B cell (primary cell): ENCODE results near the gene SLC27A5. TPM values are rescaled to one million over a fixed set of nuclear protein-coding genes. Genes with fewer than 3 reads are reported as not detected.

Experiments
- ATAC-seq: fragments of 200-7000 bp; cut with Tn5 transposase; one replicate; pipeline ENCODE4 v1.10.0; 2021; ENCODE audit warnings: low read depth, mild to moderate bottlenecking, moderate number of reproducible peaks, moderate library complexity
- CTCF ChIA-PET: fragments of 350-600 bp; sonication (Branson Sonifier 250); formaldehyde crosslinking; loops from one replicate; lab custom pipeline; 2021; ENCODE audit warnings: antibody characterized with exemption, inconsistent platforms; lab: Charles Lee
- POLR2A ChIA-PET: fragments of 350-600 bp; sonication (Branson Sonifier 250); formaldehyde crosslinking; loops from one replicate; lab custom pipeline; 2021; ENCODE audit warnings: antibody characterized with exemption; lab: Charles Lee
- DNase-seq: peaks from one replicate; pipeline ENCODE4 v3.0.0; 2013
- H2AFZ ChIP-seq: 2 replicates; pipeline ENCODE4 v1.6.1; 2012; ENCODE audit warnings: mild to moderate bottlenecking, low read depth, low read length; ENCODE audit not compliant: insufficient read depth, poor library complexity, severe bottlenecking
- H3K27ac ChIP-seq, 2 donors: 1 replicate in 1 of 2; 2 replicates in 1 of 2; pipeline ENCODE4 v1.5.1; 2012 to 2013; ENCODE audit warnings: low read length in 2 of 2, mild to moderate bottlenecking in 2 of 2, moderate library complexity in 1 of 2
- H3K27me3 ChIP-seq, 4 experiments: fragments of 200-600 bp in 1 of 4; sonication (generic) in 1 of 4; replicated peaks in 1 of 4; 1 replicate in 2 of 4; 2 replicates in 2 of 4; pipeline versions ENCODE4 v1.6.1 to v1.7.0; 2013 to 2016; ENCODE audit warnings: low read length in 3 of 4, mild to moderate bottlenecking in 2 of 4, mixed read lengths in 1 of 4, moderate library complexity in 1 of 4; ENCODE audit not compliant: insufficient read depth in 4 of 4, control insufficient read depth in 3 of 4; ENCODE audit errors: control extremely low read depth in 1 of 4
- H3K36me3 ChIP-seq, 2 experiments: replicated peaks in 1 of 2; 1 replicate in 1 of 2; 2 replicates in 1 of 2; pipeline versions ENCODE4 v1.6.1 to v1.7.1; 2013; ENCODE audit warnings: low read length in 1 of 2; ENCODE audit not compliant: insufficient read depth in 2 of 2, control insufficient read depth in 1 of 2; ENCODE audit errors: control extremely low read depth in 1 of 2, extremely low read depth in 1 of 2
- H3K4me1 ChIP-seq, 2 donors: fragments of 200-600 bp in 1 of 2; sonication (generic) in 1 of 2; 1 replicate in 1 of 2; 2 replicates in 1 of 2; pipeline versions ENCODE4 v1.5.1 to v1.6.1; 2013 to 2017; ENCODE audit warnings: low read length in 2 of 2; ENCODE audit not compliant: control insufficient read depth in 2 of 2, insufficient read depth in 2 of 2
- H3K4me2 ChIP-seq: replicated peaks from 2 replicates; pipeline ENCODE3; 2012; ENCODE audit warnings: mild to moderate bottlenecking, low read depth, low read length; ENCODE audit not compliant: poor library complexity, severe bottlenecking
- H3K4me3 ChIP-seq, 5 experiments: fragments of 200-600 bp in 1 of 5; sonication (generic) in 1 of 5; 1 replicate in 3 of 5; 2 replicates in 2 of 5; pipeline versions ENCODE4 v1.5.1 to v1.7.0; 2011 to 2016; ENCODE audit warnings: low read length in 4 of 5, mild to moderate bottlenecking in 4 of 5, low read depth in 2 of 5, control low read depth in 1 of 5, moderate library complexity in 1 of 5; ENCODE audit not compliant: insufficient read depth in 1 of 5; ENCODE audit errors: control extremely low read depth in 1 of 5, extremely low read depth in 1 of 5
- H3K79me2 ChIP-seq: fragments of 200-600 bp; sonication (generic); one replicate; pipeline ENCODE4 v1.6.0; 2016; ENCODE audit warnings: low read length; ENCODE audit not compliant: control insufficient read depth, insufficient read depth
- H3K9ac ChIP-seq: fragments of 200-600 bp; sonication (generic); 2 replicates; pipeline ENCODE4 v1.6.1; 2017; ENCODE audit warnings: mild to moderate bottlenecking, low read length, moderate library complexity
- H3K9me3 ChIP-seq, 3 donors: one replicate each; pipeline versions ENCODE4 v1.6.1 to v1.7.1; 2013; ENCODE audit warnings: low read length in 2 of 3; ENCODE audit not compliant: control insufficient read depth in 2 of 3, insufficient read depth in 1 of 3; ENCODE audit errors: control extremely low read depth in 1 of 3
- H4K20me1 ChIP-seq: 2 replicates; pipeline ENCODE4 v1.6.0; 2012; ENCODE audit warnings: mild to moderate bottlenecking, low read length; ENCODE audit not compliant: insufficient read depth, control insufficient read depth, poor library complexity, severe bottlenecking
- H3K27ac Mint-ChIP-seq: one replicate; pipeline ENCODE4 v1.8.0; 2021; ENCODE audit warnings: mixed read lengths
- H3K27me3 Mint-ChIP-seq: one replicate; pipeline ENCODE4 v1.8.0; 2021; ENCODE audit warnings: mixed read lengths
- H3K4me1 Mint-ChIP-seq: one replicate; pipeline ENCODE4 v1.8.0; 2021; ENCODE audit warnings: mixed read lengths
- H3K4me3 Mint-ChIP-seq: one replicate; pipeline ENCODE4 v1.8.0; 2021; ENCODE audit warnings: mixed read lengths
- H3K9me3 Mint-ChIP-seq: one replicate; pipeline ENCODE4 v1.8.0; 2022; ENCODE audit warnings: mixed read lengths; ENCODE audit not compliant: insufficient read depth
- EZH2 ChIP-seq: IDR thresholded peaks from 2 replicates; pipeline ENCODE4 v1.6.1; 2012; ENCODE audit warnings: borderline replicate concordance, low read depth, mild to moderate bottlenecking, moderate library complexity, low read length; ENCODE audit not compliant: insufficient read depth, poor library complexity, severe bottlenecking
- WGBS: methylation state at CpG from one replicate; pipeline ENCODE4 v1.1.5; 2013; ENCODE audit warnings: missing lambda C conversion rate; ENCODE audit not compliant: insufficient coverage; 5-methylcytosine and 5-hydroxymethylcytosine counted together
- intact Hi-C: fragments of 100-400 bp; cut with micrococcal nuclease; formaldehyde crosslinking; loops from one replicate; pipeline ENCODE4 v1.10.0; 2022
- polyA plus RNA-seq: library from polyadenylated mRNA; depleted of rRNA; stranded (reverse); fragments of >200 nt; gene quantifications from 2 replicates; pipeline ENCODE4 v1.2.3, GENCODE V29; 2012
- total RNA-seq, 2 donors: library from RNA; stranded (reverse); fragments of 120-200 nt in 1 of 2; gene quantifications; 1 replicate in 1 of 2; 2 replicates in 1 of 2; pipeline versions ENCODE4 v1.2.3 to v1.2.4, GENCODE V29; 2013 to 2022
- TF ChIP-seq, protein P1 (sequence below): fragments of 200-600 bp; IDR thresholded peaks from one replicate; pipeline ENCODE4 v1.8.0; 2022; ENCODE audit warnings: antibody characterized with exemption, mild to moderate bottlenecking

SLC27A5 gene
- total and polyA plus RNA-seq, 2 donors (not counting 1 experiment from before 2014, with no cell fraction given) = 8.9 to 11.8 TPM

DNA sequence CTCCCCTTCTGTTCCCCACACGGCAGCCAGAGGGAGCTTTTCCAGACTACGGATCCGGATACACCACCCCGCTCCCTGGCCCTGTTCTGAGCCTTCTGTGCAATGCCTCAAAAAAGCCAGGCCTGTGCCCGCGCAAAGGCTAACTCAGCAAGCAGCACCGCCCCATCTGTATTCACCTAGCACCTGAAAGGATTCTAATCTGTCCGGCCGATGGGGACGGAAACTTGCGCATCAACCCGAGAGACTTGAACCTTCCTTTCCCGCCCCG, 7.2 kb upstream of the SLC27A5 start:
- Histone ChIP-seq H3K4me1 (peaks cover 21 to 34% of the 10 kb centered on the region in 2 donors), H3K4me2 (peak overlapping the region; percentile 93), H3K9me3 (no peaks in the 10 kb centered on the region), H3K4me3 (peak overlapping the region; percentile 32 to 78 (median 71)), H2AFZ (peak overlapping the region; percentile 79), H3K79me2 (peaks cover 47% of the 10 kb centered on the region), H3K36me3 (peaks cover 0 to 12% of the 10 kb centered on the region in 2 experiments), H3K9ac (peak overlapping the region; percentile 81), H3K27me3 (no peaks in the 10 kb centered on the region), H3K27ac (peak overlapping the region; percentile 76 to 96), H4K20me1 (peaks cover 44% of the 10 kb centered on the region)
- Mint-ChIP-seq H3K4me1 (peaks cover 47% of the 10 kb centered on the region), H3K9me3 (no peaks in the 10 kb centered on the region), H3K4me3 (peak overlapping the region; percentile 98), H3K27ac (peak overlapping the region; percentile 99), H3K27me3 (no peaks in the 10 kb centered on the region)
- no peak for DNase-seq
- no peak for ATAC-seq
- POLR2A ChIA-PET = interaction anchor here (1.2 to 3.3 kb wide), 11 partner anchors 19 to 192 kb away, joined by 3 to 30 read pairs (median 7); partner anchors contain the start of genes TRIM28, ZNF132, ZNF324B and ZNF497
- intact Hi-C loops = loop anchor here (1.0 to 2.0 kb wide), 5 partner anchors 20 to 192 kb away; partner anchors contain the start of genes CHMP2A, ZNF132 and ZNF837
- no peak for TF ChIP-seq EZH2
- TF ChIP-seq, protein P1, sequence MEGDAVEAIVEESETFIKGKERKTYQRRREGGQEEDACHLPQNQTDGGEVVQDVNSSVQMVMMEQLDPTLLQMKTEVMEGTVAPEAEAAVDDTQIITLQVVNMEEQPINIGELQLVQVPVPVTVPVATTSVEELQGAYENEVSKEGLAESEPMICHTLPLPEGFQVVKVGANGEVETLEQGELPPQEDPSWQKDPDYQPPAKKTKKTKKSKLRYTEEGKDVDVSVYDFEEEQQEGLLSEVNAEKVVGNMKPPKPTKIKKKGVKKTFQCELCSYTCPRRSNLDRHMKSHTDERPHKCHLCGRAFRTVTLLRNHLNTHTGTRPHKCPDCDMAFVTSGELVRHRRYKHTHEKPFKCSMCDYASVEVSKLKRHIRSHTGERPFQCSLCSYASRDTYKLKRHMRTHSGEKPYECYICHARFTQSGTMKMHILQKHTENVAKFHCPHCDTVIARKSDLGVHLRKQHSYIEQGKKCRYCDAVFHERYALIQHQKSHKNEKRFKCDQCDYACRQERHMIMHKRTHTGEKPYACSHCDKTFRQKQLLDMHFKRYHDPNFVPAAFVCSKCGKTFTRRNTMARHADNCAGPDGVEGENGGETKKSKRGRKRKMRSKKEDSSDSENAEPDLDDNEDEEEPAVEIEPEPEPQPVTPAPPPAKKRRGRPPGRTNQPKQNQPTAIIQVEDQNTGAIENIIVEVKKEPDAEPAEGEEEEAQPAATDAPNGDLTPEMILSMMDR = no peak
- CTCF ChIA-PET = interaction anchor here (0.6 to 4.9 kb wide), 13 partner anchors 10 to 791 kb away, joined by 3 to 72 read pairs (median 7); partner anchors contain the start of genes CHMP2A, TRIM28, ZNF497 and ZNF584
- 0% methylated on average over 14 of the region's 14 CpGs for WGBS
